Activated CD4-positive, alpha-beta T cell treated with anti-CD3 and anti-CD28 coated beads, Interleukin-2, amount 50 U/mL, for 4 hours (primary cell): ENCODE measurements around the gene CPN1.
"Not testable (repeated sequence)": the region's sequence is repeated elsewhere in the genome, so short reads cannot be mapped to it uniquely, and the experiment has no call there.

ENCODE experiments used
- DNase-seq, 2 experiments: peaks; one replicate each; pipeline ENCODE4 v3.0.0-alpha.2; 2020

CPN1 gene

DNA sequence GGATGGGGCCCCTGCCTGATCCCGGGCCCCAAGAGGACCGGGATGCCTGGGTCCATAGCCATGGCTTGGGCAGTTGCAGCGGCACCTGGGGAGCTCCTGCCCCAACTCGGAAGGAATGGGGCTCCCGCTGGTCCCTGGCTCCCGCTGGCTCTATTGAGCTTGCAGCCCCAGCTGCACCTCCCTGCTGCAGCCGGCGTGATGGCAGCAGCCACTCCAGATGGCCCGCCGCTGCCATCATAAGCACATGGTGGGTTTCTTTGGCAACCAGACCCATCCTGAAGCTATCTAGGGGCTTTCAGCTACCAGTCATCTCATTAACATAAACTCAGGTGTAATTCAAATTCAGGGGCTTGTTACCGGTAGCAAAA, 60.8 kb downstream of the CPN1 start:
- DNase-seq = no peak

DNA sequence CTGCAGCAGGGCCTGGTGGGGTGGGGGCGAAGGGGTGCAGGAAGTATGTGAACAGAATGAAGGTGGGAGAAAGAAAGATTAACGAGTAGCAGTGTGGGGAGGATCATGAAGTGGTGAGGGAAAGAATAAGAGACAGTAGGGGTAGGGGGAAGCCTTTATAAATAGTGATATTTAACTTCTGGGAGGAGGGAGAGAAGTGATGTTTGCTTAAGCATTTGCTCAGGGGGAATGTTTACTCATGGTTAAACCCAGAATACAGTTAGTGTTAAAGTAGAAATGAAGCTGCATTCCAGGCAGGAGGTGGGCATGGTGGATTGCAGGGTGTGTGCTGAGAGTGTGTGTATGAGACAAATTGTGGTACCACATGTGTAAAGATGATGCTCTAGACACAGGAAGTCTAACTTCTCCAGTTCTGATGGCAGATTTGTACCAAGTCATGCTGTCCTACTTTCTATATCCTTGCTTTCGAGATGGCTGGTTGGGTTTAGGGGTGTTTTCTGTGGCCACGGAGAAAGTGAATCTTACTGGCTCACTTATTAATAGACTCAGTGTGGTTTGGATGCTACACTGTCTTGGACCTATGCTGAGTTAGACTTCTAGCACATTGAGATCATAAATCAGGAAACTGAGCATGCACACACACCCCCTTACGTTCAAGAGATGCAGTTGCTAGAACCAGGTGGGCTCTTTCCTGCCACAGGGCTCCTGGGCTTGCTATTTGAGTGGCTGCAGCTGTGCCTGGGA, 61.4 kb downstream of the CPN1 start:
- no peak for DNase-seq

DNA sequence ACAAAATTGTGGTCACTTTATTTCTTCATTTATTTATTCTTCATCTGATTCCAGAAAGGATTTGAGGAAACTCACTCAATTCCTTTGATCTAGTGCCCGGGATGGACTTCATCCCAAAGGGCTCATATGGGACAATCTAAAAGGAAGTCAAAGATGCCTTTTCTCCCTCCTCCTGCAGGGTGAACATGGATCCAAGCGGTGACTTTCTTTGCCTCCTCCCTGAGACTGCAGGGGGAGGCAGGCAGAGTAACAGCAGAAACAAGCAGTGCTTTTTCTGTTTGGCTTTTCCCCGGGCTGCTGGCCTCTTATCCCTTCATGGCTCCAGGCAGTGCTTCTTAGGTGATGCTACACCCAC, 61.9 kb downstream of the CPN1 start:
- no peak for DNase-seq

DNA sequence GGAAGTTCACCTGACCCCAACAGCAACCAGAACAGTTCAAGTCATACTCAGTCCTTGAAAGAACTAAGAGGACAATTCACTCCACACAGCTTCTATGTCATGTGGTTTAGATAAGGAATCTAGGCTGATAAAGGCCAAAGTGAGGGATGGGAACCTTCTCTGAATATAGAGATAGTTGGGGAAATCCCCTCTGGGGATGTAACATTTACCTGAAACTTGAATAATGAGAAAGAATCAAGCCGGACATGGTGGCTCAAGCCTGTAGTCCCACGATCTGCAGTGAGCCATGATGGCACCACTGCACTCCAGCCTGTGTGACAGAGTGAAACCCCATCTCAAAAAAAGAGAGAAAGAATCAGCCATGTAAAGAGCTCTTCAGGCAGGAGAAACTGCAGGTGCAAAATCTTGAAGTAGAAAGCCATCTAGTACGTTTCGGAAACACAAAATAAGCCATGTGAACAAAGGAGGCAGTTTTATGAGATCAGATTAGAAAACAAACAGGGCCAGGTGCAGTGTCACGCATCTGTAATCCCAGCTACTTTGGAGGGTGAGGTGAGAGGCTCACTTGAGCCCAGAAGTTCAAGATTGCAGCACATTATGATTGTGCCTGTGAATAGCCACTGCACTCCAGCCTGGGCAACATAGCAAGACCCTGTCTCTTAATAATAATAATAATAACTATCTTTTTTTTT, 67.5 kb downstream of the CPN1 start:
- no peak for DNase-seq

DNA sequence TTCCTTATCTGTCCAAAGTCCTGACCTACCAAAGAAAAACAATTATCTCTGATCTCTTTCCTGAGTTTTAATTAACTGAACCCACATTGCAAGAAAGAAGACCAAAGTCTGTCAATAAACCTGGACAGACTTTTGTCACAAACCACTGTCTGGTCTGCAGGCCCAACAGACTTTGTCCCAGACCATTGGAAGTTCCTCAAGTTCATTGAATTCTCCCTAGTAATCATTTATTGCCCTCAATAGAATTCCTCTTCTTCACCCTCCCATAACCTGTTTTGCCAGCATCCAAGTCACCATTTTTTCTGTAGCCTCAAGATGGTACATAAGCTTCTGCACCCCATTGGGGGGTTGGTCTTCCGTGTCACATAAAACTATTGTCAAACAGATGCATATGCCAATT, 68.0 kb downstream of the CPN1 start:
- DNase-seq = no peak

DNA sequence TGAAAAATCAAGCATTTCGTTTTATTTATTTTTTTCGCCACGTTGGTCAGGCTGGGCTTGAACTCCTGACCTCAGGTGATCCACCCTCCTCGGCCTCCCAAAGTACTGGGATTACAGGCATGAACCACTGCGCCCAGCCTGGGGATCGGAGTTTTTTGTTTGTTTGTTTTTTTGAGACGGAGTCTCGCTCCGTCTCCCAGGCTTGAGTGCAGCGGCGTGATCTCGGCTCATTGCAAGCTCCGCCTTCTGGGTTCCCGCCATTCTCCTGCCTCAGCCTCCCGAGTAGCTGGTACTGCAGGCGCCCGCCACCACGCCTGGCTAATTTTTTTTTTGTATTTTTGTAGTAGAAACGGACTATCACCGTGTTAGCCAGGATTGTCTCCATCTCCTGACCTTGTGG, 69.8 kb downstream of the CPN1 start:
- DNase-seq = not testable (repeated sequence)

DNA sequence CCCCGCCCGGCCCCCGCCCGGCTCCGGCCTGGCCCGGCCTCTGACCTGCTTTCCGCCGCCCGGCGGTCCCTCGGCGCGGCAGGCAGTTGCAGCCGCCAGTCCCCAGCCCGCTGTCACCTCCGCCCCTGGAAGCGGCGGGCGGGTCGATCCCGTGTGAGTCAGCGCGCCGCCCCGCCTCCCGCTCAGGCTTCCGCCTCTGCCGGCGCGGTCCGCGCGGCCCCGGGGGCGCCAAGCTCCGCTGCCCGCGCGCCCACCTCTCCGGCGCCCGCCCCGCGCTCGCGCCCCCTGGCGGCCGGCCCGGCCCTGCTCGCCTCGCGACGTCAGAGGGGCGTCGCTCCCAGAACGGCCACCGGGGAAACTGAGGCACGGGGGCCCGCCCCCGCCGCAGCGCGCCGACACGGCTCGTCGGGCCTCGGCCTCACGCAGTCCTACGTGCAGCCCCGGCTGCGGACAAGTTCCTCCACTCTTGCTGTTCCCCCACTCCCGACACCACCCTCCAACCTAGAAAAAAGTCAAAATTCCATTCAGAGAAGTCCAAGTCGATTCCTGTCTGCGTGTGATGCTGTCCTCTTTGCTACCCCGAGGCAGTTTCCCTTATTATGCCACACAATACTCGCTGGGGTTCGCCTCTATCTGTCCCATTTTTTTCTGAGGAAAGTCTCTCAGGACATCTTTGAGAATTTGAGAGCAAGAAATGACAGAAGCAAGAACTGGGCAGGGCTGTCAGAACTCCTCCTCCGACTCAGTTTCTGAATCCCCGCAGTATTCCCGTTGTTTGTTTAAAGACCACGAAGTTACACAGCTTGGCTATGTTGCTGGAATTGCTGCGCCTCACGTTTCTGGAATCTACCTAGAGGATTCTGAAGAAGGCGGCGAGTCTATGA, 71.6 kb downstream of the CPN1 start, which contains the start of gene DNMBP:
TSS of gene DNMBP (minus strand) at position 155 of the 884 bp plus-strand sequence. CDS start 37,823 bp downstream, outside the sequence.
- DNase-seq = peak; percentile 75 to 78

DNA sequence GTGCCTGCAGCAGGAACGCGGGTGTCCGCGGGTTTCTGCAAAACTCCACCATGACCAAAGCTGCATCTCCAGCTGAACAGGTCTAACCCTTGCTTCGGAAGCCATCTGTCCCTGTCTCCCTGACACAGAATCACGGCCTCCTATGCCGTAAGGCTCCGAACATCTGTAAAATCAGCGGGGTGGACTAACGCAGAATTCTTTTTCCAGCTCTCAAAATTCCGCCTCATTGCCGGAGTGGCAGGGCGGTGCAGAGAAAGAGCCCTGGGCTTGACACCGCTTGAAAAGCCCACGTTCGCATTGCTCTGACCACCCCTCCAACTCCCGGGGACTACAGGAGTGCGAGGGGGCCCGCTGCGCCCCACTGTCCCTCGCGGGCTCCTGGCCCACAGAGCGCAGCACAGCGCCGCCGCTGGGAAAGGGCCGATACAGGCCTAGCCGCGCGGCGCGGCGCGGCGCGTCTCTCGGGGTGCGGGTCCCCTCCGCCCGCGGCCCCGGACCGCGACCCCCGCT, 72.3 kb downstream of the CPN1 start:
- no peak for DNase-seq

DNA sequence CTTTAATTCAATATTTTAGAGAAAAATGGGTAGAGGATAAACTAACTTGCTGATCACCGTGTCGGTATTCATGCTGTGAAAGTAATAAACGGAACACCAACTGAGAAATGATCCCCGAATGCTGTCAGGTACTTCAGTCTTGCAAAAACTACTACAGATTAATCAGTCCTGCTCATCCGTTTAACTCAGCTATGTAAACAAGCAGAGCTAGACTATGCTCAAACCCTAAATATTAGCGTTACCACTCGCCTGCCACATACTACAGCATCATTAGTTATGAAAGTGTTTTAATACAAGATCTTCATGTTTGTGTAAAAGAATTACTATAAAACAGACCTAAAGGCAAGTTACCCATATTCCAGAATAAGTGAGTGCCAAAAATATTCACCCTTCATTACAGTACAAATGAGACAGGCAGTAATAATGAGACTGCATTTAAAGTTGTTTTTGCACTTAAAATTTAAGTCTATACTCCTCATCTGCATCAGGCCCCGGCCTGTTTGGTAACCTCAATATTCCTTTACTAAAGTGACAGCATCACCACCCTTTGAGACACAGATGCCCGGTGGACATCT, 72.9 kb downstream of the CPN1 start:
- no peak for DNase-seq

DNA sequence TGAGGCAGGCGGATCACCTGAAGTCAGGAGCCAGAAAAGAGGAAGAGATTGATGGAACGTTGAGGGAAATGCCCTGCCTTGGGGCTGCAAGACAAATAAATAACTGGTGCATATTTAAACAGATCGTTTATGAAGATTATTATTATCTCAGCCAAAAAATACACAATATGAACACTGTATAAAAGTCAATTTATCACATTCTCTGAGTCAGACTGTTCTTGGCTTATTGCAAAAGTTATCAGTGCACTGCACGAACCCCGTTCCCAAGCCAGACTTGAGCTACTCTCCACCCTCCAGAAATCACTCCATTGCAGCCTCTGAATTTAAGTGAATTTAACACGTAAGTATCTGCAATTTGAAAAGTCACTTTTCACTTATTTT, 73.5 kb downstream of the CPN1 start:
- DNase-seq = no peak

DNA sequence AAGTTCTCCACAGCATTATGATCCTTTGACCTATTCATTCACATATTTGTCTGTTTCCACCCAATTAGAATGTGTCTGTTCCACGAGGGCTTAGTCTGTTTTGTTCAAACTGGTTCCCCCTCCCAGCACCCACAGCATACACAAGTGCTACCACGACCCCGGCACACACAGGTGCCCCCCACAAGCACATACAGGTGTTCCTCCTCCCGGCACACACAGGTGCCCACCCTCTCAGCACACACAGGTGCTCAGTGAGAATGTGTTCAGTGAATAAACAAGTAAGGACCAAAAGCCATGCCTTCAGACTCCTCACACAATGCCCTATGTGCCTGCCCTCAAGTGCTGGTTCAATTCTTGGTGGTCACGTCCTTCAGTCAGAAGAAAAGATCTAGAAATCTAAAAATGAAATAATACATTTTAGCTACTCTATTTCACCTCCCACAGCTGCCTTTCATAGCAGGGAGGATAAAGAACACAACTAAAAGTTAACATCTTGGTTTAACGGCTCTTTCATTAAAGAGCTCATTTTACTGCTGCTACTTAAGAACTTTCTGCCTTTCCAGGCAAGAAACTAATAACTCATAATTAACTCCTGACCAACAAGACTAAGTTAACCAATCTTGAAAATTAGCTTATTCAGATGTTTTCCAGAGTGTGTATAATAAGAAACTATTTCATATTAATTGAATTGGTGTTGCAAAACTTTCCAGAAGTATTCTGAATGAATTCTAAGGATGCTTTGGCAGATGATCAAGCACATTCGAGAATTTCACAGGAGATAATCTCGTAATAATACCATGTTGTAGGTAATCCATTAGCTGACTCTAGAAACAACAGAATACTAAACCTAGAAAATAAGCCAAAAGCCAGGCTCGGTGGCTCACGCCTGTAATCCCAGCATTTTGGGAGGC, 74.2 kb downstream of the CPN1 start:
- DNase-seq = no peak

DNA sequence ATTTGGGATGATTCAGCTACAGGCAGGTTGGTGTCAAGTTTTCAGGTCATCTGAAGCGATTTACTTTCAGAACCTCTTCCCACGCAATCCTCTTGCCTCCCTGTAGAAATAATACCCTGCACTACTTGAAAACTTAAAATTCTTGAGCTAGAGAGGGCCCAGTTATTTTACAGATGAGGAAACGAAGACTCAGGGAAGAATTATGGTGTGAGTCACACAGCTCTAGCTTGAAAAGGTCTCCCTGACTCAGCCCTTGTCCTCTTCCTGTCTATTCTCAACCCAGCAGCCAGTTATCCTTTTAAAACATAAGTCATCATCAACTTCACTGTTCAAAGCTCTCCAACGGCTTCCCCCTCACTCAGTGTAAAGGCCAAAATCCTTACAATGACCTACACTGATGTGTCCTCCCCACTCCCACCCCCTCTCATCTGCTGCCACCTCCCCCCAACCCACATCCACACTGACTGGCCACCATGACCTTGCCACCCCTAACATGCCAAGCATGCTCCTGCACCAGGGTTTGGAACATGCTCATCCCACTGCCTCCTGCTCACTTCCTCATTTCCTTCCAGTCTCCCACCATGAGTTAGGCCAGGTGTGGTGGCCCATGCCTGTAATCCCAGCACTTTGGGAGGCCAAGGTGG, 75.3 kb downstream of the CPN1 start:
- DNase-seq = no peak

DNA sequence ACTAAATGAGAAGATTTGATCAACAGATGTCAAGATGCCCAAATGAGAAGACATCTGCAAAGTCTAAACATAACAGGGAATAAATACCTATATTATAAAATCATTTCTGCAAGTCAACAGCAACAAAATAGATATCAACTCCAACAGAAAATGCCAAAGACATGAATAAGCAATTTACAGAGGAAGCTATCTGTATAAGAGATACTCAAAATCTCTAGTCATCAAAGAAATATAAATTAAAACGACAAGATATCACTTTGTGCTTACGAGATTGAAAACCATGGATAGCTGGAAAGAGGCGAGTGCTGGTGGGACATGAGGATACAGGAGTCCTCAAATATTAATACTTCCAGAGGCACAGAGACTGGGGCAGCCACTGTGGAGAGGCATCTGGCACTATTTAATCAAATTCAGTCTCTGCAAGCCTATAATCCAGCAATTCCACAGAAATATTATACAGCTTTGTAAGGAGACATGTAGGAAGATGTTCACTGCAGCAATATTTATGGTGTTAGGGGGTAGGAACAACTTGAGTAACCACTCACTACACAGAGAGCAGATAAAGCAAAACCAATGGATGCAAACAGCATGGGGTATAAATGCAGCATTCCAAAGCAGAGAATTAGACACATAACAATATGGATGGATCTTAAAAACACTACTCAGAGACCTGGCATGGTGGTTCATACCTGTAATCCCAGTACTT, 76.7 kb downstream of the CPN1 start:
- no peak for DNase-seq

DNA sequence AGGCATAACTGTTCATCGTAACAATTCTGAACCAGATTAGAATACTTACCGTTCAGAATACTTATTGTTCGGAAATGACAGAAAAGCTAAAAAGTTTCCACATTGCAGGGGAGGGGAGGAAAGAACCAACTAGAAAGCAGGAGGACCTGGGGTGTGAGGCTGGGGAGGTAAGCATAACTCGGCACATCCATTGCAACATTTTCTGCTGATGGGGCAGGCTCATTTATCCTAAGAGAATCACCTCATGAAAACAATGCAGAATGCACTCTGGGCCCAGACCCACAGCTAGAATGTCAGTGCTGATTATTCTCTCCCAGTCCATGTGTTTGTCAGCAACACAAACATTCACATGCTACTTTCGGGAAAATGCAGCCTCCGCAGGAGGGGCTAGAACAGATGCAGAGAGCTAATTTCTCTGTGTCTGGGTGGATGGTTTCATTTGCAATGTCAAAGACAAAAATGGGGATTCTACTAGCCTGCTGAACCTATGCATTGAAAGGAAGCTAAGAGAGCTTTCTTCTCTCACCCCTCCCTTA, 81.5 kb downstream of the CPN1 start:
- no peak for DNase-seq

DNA sequence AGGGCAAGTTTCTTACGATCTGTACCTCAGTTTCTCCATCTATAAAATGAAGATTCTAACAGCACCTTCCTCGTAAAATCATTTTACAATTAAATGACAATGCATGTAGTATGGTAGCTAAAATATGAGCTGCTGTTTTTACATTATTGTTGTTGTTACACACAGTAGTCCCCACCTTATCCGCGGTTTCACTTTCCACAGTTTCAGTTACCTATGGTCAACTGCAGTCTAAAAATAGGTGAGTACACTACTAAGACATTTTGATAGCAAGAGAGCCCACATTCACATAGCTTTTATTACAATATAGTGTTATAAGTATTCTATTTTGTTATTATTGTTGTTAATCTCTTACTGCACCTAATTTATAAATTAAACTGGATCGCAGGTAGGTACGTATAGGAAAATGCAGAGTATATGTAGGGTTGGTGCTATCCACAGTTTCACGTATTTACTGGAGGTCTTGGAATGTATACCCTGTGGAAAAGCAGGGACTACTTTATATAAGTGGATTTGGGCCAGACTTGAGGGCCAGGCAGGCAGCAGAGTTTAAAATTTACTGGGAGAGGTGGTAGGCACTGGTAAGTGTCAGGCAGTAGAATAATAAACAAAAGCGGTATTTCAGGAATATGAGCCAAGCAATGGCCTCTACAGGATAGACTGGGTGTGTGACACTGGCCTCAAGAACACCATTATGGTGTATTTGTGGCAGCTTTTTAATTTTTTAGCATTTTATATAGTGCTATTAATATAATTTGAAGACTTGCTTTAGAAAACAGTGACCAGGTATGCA, 82.2 kb downstream of the CPN1 start:
- no peak for DNase-seq

DNA sequence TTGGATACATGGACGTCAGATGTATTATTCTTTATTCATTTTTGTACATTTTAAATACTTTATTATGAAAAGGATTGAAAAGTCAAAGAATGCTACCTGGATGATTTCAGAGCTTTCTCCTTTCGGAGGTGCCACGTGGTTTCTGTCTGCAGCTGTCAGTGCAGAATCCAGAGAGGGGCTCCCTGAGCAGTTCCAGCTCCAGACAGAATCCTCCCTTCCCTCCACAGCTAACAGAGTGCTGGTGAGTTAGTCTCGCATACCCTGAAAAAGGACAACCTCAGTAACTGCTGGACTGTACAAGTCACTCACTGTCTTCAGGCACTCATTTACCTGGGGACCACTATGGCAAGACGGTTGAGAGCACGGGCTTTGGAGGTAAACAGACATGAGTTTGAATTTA, 82.8 kb downstream of the CPN1 start:
- no peak for DNase-seq

DNA sequence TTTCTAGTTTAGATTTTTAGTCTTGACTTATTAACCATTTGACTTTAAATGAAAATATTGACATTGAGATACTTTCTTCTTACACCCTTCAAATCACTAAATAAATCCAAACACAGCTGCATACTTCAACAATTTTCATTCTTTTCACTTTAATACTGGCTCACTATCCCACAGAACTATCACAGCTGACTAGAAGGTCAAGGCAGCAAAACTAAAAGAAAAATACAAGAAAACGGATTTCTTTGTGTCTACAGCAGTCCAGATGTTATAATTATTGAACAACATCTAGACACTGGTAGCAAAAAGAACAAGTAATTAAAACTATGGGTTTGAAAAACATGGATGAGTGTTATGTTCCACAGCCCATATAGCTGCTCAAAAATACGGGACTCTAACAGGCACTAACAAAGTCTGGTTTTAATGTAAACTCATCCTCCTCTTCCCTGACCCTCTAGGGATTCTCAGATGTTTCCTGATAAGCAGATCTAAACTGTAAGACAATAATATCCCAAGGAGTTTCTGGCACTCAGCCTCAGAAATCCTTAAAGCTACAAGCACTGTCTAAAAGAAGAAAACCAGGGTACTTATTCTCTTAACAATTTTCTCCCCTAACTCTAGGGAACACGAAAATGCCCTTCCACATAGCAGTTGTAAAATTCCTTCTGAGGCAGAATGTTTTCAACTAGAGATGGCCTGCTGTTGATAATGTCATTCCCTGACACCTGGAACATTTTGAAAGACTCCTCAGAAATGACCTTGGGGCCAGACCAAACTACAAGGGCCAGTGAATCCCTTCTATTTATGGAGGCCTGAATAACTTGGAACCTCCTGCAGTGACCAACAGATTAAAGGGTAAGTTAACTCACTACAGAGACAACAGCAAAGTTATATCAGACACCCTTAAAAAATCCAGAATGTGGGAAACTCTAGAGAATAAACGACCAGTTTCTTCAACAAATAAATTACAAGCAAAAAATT, 84.7 kb downstream of the CPN1 start:
- no peak for DNase-seq

DNA sequence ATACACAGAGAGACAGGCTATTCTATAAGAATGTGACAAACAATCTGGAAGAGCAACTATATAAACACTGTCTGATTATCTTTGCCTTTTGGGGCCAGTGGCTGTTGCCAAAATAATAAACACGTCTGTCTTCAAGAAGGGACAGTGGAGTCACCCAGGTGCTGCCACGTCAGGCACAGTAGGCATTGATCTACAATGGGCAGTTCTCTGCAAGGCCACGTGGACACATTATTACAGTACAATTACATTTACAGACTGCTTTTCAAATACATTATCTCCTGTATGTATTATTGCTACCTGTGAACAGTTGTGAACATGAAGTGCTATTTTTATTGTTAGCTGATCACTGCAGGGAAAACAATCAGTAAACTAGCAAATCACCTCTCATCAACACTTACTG, 86.0 kb downstream of the CPN1 start:
- DNase-seq = no peak
